ENCODE data around the gene EPHB1.
"Not testable (repeated sequence)": the region's sequence is repeated elsewhere in the genome, so short reads cannot be mapped to it uniquely, and the experiment has no call there.

EPHB1 gene

DNA sequence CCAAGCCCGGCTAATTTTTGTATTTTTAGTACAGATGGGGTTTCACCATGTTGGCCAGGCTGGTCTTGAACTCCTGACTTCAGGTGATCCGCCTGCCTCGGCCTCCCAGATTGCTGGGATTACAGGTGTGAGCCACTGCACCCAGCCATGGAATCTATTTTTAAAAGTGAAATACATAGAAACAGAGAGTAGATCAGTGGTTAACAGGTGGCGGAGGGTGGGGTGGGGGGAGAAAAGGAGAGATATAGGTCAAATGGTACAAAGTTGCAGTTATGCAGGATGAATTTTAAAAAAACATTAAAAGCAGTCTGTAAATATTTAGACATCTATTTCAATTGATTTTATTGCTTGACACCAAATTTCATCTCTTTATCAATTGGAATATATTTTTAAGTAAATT is 6.8 kb upstream of the EPHB1 start:
- H2BK15ac ChIP-seq (replicated peaks; ENCODE audit: low read depth); H3K4me3 ChIP-seq (ENCODE audit: low read length); H3K4ac ChIP-seq (ENCODE audit: low read depth, low read length); H4K8ac ChIP-seq (ENCODE audit: low read depth, low read length); H4K5ac ChIP-seq (ENCODE audit: low read length); H3K27me3 ChIP-seq (ENCODE audit: insufficient read depth, low read length, poor library complexity); H3K18ac ChIP-seq (ENCODE audit: low read length); H3K36me3 ChIP-seq (ENCODE audit: control insufficient read depth, insufficient read depth, low read length); H3K23ac ChIP-seq (ENCODE audit: low read length); H3K9ac ChIP-seq (ENCODE audit: low read length); H3K79me2 ChIP-seq (ENCODE audit: control insufficient read depth, insufficient read depth, low read length); H3K27ac ChIP-seq (ENCODE audit: low read depth, low read length); H3K4me2 ChIP-seq (ENCODE audit: low read length); H3K56ac ChIP-seq (ENCODE audit: low read length); H2BK5ac ChIP-seq (ENCODE audit: low read length); H3K79me1 ChIP-seq (ENCODE audit: low read length); H2BK120ac ChIP-seq (ENCODE audit: low read depth, low read length); H2AK5ac ChIP-seq (ENCODE audit: low read length); H3K4me1 ChIP-seq (ENCODE audit: control insufficient read depth, low read depth, low read length); DNase-seq: not testable (repeated sequence)
- no CpG with 5 or more reads among the region's 4 CpGs for WGBS (ENCODE audit: extremely low coverage, insufficient coverage, low lambda C conversion rate)

DNA sequence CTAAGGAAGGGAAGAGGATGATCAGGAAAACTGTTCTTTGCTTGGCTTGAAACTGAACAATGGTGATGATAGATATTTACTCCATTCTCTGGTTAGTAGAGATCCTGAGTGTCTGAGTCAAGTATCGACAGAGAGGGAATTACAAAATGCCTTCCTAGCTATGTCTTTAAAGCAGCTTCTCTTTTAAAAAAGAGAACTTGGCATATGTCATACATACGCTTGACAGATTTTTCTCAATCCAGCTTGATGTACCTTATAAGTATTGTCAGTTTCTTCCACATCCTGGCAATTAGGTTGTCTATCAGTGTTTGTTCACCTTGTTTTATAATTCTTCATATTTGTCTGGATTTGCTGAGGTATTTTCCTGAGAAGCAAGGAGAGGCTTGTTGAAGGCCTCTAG is 5.0 kb upstream of the EPHB1 start:
- no peaks in the 10 kb centered on the region for H3K4me1 ChIP-seq (ENCODE audit: control insufficient read depth, low read depth, low read length)
- no peak overlapping the region for H3K23ac ChIP-seq (ENCODE audit: low read length)
- H3K27me3 ChIP-seq (ENCODE audit: insufficient read depth, low read length, poor library complexity) = no peaks in the 10 kb centered on the region
- no peak overlapping the region for H3K4ac ChIP-seq (ENCODE audit: low read depth, low read length)
- no peak overlapping the region for H3K9ac ChIP-seq (ENCODE audit: low read length)
- DNase-seq = no peak
- no peak overlapping the region for H3K4me3 ChIP-seq (ENCODE audit: low read length)
- H2AK5ac ChIP-seq (ENCODE audit: low read length) = no peak overlapping the region
- no peak overlapping the region for H3K56ac ChIP-seq (ENCODE audit: low read length)
- no peak overlapping the region for H2BK120ac ChIP-seq (ENCODE audit: low read depth, low read length)
- H4K5ac ChIP-seq (ENCODE audit: low read length) = no peak overlapping the region
- no peaks in the 10 kb centered on the region for H3K36me3 ChIP-seq (ENCODE audit: control insufficient read depth, insufficient read depth, low read length)
- no peak overlapping the region for H2BK15ac ChIP-seq (replicated peaks; ENCODE audit: low read depth)
- no peak overlapping the region for H3K4me2 ChIP-seq (ENCODE audit: low read length)
- H3K27ac ChIP-seq (ENCODE audit: low read depth, low read length) = no peak overlapping the region
- no peak overlapping the region for H2BK5ac ChIP-seq (ENCODE audit: low read length)
- no peak overlapping the region for H4K8ac ChIP-seq (ENCODE audit: low read depth, low read length)
- no CpG with 5 or more reads among the region's 2 CpGs for WGBS (ENCODE audit: extremely low coverage, insufficient coverage, low lambda C conversion rate)
- no peaks in the 10 kb centered on the region for H3K79me2 ChIP-seq (ENCODE audit: control insufficient read depth, insufficient read depth, low read length)
- H3K79me1 ChIP-seq (ENCODE audit: low read length) = no peaks in the 10 kb centered on the region
- no peak overlapping the region for H3K18ac ChIP-seq (ENCODE audit: low read length)

DNA sequence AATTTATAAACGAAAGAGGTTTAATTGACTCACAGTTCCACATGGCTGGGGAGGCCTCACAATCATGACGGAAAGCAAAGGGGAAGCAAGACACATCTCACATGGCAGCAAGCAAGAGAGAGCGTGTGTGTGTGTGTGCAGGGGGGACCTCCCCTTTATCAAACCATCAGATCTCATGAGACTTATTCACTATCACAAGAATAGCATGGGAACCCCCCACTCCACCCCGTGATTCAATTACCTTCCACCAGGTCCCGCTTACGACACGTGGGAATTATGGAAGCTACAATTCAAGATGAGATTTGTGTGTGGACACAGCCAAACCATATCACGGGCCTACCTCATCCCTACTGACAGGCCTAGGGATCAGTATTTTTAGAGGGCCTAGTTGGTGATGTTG is 3.1 kb upstream of the EPHB1 start:
- DNase-seq = no peak
- H3K27me3 ChIP-seq (ENCODE audit: insufficient read depth, low read length, poor library complexity) = peaks cover 7% of the 10 kb centered on the region
- H3K79me1 ChIP-seq (ENCODE audit: low read length) = no peaks in the 10 kb centered on the region
- no peak overlapping the region for H3K56ac ChIP-seq (ENCODE audit: low read length)
- H3K23ac ChIP-seq (ENCODE audit: low read length) = no peak overlapping the region
- no peak overlapping the region for H3K4me2 ChIP-seq (ENCODE audit: low read length)
- H3K27ac ChIP-seq (ENCODE audit: low read depth, low read length) = no peak overlapping the region
- H4K8ac ChIP-seq (ENCODE audit: low read depth, low read length) = no peak overlapping the region
- H3K79me2 ChIP-seq (ENCODE audit: control insufficient read depth, insufficient read depth, low read length) = no peaks in the 10 kb centered on the region
- H3K9ac ChIP-seq (ENCODE audit: low read length) = no peak overlapping the region
- no peaks in the 10 kb centered on the region for H3K36me3 ChIP-seq (ENCODE audit: control insufficient read depth, insufficient read depth, low read length)
- H3K18ac ChIP-seq (ENCODE audit: low read length) = no peak overlapping the region
- H2BK15ac ChIP-seq (replicated peaks; ENCODE audit: low read depth) = no peak overlapping the region
- H2BK5ac ChIP-seq (ENCODE audit: low read length) = no peak overlapping the region
- H3K4me1 ChIP-seq (ENCODE audit: control insufficient read depth, low read depth, low read length) = peaks cover under 1% of the 10 kb centered on the region
- no peak overlapping the region for H2AK5ac ChIP-seq (ENCODE audit: low read length)
- H2BK120ac ChIP-seq (ENCODE audit: low read depth, low read length) = no peak overlapping the region
- H3K4ac ChIP-seq (ENCODE audit: low read depth, low read length) = no peak overlapping the region
- H4K5ac ChIP-seq (ENCODE audit: low read length) = no peak overlapping the region
- no CpG with 5 or more reads among the region's 8 CpGs for WGBS (ENCODE audit: extremely low coverage, insufficient coverage, low lambda C conversion rate)
- no peak overlapping the region for H3K4me3 ChIP-seq (ENCODE audit: low read length)

DNA sequence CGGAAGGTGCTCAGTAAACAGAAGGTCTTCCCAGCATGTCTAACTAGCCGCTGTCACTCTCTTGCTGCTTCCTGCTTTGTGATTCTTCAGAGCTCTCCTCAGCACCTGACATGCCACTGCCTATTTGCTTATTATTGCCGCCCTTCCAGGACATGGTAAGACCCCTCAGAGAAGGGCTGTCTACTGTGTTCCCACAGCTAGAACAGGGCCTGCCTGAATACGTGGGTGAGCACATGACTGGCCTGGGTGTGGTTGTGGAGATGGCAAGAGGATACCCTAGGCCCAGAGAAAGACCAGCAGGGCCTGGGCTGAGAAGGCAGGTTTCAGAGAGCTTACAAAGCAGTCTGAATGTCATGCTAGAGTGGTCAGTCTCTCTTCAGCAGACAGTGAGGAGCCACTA is 2.4 kb upstream of the EPHB1 start:
- H3K27me3 ChIP-seq (ENCODE audit: insufficient read depth, low read length, poor library complexity) = peaks cover 10% of the 10 kb centered on the region
- H4K5ac ChIP-seq (ENCODE audit: low read length) = no peak overlapping the region
- H2BK15ac ChIP-seq (replicated peaks; ENCODE audit: low read depth) = no peak overlapping the region
- no peak overlapping the region for H4K8ac ChIP-seq (ENCODE audit: low read depth, low read length)
- no peaks in the 10 kb centered on the region for H3K79me1 ChIP-seq (ENCODE audit: low read length)
- H3K79me2 ChIP-seq (ENCODE audit: control insufficient read depth, insufficient read depth, low read length) = no peaks in the 10 kb centered on the region
- no peak overlapping the region for H3K56ac ChIP-seq (ENCODE audit: low read length)
- H3K4ac ChIP-seq (ENCODE audit: low read depth, low read length) = no peak overlapping the region
- H3K4me3 ChIP-seq (ENCODE audit: low read length) = no peak overlapping the region
- no peak overlapping the region for H2AK5ac ChIP-seq (ENCODE audit: low read length)
- no peak overlapping the region for H3K18ac ChIP-seq (ENCODE audit: low read length)
- no peak overlapping the region for H3K23ac ChIP-seq (ENCODE audit: low read length)
- no peak overlapping the region for H2BK5ac ChIP-seq (ENCODE audit: low read length)
- H3K9ac ChIP-seq (ENCODE audit: low read length) = no peak overlapping the region
- no peak overlapping the region for H2BK120ac ChIP-seq (ENCODE audit: low read depth, low read length)
- WGBS (ENCODE audit: extremely low coverage, insufficient coverage, low lambda C conversion rate) = no CpG with 5 or more reads among the region's 4 CpGs
- DNase-seq = no peak
- H3K36me3 ChIP-seq (ENCODE audit: control insufficient read depth, insufficient read depth, low read length) = no peaks in the 10 kb centered on the region
- H3K27ac ChIP-seq (ENCODE audit: low read depth, low read length) = no peak overlapping the region
- peaks cover 4% of the 10 kb centered on the region for H3K4me1 ChIP-seq (ENCODE audit: control insufficient read depth, low read depth, low read length)
- no peak overlapping the region for H3K4me2 ChIP-seq (ENCODE audit: low read length)

DNA sequence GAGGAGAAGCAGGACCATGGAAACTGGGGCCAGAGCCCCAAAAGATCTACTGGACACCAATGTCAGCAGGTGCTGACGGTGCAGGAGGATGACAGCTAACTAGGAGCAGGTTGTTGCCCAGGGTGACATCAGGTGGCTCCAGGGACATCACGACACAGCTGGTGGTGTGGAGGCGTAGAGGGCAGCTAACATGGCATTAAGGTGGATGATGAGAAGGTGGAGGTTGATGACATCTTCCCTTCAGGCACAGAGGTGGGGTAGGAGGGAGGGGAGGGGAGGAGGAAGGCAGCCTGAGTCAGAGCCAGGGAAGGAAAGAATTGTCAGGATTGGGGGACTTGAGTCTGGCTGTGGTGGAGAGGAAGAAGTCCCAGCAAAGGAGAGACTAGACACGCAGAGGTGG is 1.5 kb upstream of the EPHB1 start:
- no peaks in the 10 kb centered on the region for H3K79me1 ChIP-seq (ENCODE audit: low read length)
- H3K36me3 ChIP-seq (ENCODE audit: control insufficient read depth, insufficient read depth, low read length) = no peaks in the 10 kb centered on the region
- H3K4me3 ChIP-seq (ENCODE audit: low read length) = no peak overlapping the region
- peaks cover 10% of the 10 kb centered on the region for H3K27me3 ChIP-seq (ENCODE audit: insufficient read depth, low read length, poor library complexity)
- H3K9ac ChIP-seq (ENCODE audit: low read length) = no peak overlapping the region
- H4K5ac ChIP-seq (ENCODE audit: low read length) = no peak overlapping the region
- no peak overlapping the region for H3K18ac ChIP-seq (ENCODE audit: low read length)
- H3K79me2 ChIP-seq (ENCODE audit: control insufficient read depth, insufficient read depth, low read length) = no peaks in the 10 kb centered on the region
- no peak overlapping the region for H3K27ac ChIP-seq (ENCODE audit: low read depth, low read length)
- no peak overlapping the region for H2BK5ac ChIP-seq (ENCODE audit: low read length)
- DNase-seq = no peak
- H3K4ac ChIP-seq (ENCODE audit: low read depth, low read length) = no peak overlapping the region
- no peak overlapping the region for H3K23ac ChIP-seq (ENCODE audit: low read length)
- H2AK5ac ChIP-seq (ENCODE audit: low read length) = no peak overlapping the region
- no CpG with 5 or more reads among the region's 4 CpGs for WGBS (ENCODE audit: extremely low coverage, insufficient coverage, low lambda C conversion rate)
- no peak overlapping the region for H3K4me2 ChIP-seq (ENCODE audit: low read length)
- no peak overlapping the region for H2BK120ac ChIP-seq (ENCODE audit: low read depth, low read length)
- H3K4me1 ChIP-seq (ENCODE audit: control insufficient read depth, low read depth, low read length) = peaks cover 4% of the 10 kb centered on the region
- H3K56ac ChIP-seq (ENCODE audit: low read length) = no peak overlapping the region
- H4K8ac ChIP-seq (ENCODE audit: low read depth, low read length) = no peak overlapping the region
- no peak overlapping the region for H2BK15ac ChIP-seq (replicated peaks; ENCODE audit: low read depth)

DNA sequence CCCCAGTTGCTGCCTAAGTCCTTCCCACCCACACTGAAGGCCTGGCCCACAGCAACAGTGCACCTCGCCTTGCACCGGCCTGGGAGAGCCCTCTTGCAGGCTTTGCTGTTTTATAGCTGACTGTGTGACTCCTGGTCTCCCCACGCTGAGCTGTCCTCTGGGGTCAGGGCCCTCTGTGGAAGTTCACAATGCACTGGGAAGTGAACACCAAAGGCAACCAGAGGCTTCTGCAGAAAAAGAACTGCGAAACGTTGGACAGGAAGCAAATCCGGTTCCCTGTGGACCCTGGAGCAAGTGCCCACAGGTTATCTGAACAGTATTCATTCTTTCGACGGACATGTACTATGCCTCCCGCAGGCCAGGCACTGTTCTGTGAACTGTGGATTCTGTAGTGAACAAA is 737 bp upstream of the EPHB1 start:
- H3K18ac ChIP-seq (ENCODE audit: low read length) = no peak overlapping the region
- H2BK120ac ChIP-seq (ENCODE audit: low read depth, low read length) = no peak overlapping the region
- no peak overlapping the region for H3K56ac ChIP-seq (ENCODE audit: low read length)
- no CpG with 5 or more reads among the region's 9 CpGs for WGBS (ENCODE audit: extremely low coverage, insufficient coverage, low lambda C conversion rate)
- no peak overlapping the region for H3K4me2 ChIP-seq (ENCODE audit: low read length)
- DNase-seq = no peak
- H3K27ac ChIP-seq (ENCODE audit: low read depth, low read length) = no peak overlapping the region
- H3K79me2 ChIP-seq (ENCODE audit: control insufficient read depth, insufficient read depth, low read length) = no peaks in the 10 kb centered on the region
- H2BK15ac ChIP-seq (replicated peaks; ENCODE audit: low read depth) = no peak overlapping the region
- no peak overlapping the region for H3K4me3 ChIP-seq (ENCODE audit: low read length)
- no peak overlapping the region for H2BK5ac ChIP-seq (ENCODE audit: low read length)
- H3K4ac ChIP-seq (ENCODE audit: low read depth, low read length) = no peak overlapping the region
- H3K79me1 ChIP-seq (ENCODE audit: low read length) = no peaks in the 10 kb centered on the region
- H2AK5ac ChIP-seq (ENCODE audit: low read length) = no peak overlapping the region
- H4K8ac ChIP-seq (ENCODE audit: low read depth, low read length) = no peak overlapping the region
- no peak overlapping the region for H3K23ac ChIP-seq (ENCODE audit: low read length)
- H3K27me3 ChIP-seq (ENCODE audit: insufficient read depth, low read length, poor library complexity) = peaks cover 10% of the 10 kb centered on the region
- H4K5ac ChIP-seq (ENCODE audit: low read length) = no peak overlapping the region
- H3K9ac ChIP-seq (ENCODE audit: low read length) = no peak overlapping the region
- no peaks in the 10 kb centered on the region for H3K36me3 ChIP-seq (ENCODE audit: control insufficient read depth, insufficient read depth, low read length)
- H3K4me1 ChIP-seq (ENCODE audit: control insufficient read depth, low read depth, low read length) = peaks cover 4% of the 10 kb centered on the region

Data from mesendoderm (in vitro differentiated cells).